HS-5 (cell line): ENCODE measurements around the gene RPS17.
A peak's percentile ranks its signal among the peaks of the same experiment; 100 is the strongest.

ENCODE experiments used
- DNase-seq: peaks from one replicate; pipeline ENCODE4 v3.0.0-alpha.2; 2012; ENCODE audit warnings: low read depth

The RPS17 gene

GRCh38 chr15:82540055-82540983 lies at the start of gene RPS17:
Gene RPS17, minus strand, starts transcription at chr15:82540457. Its CDS starts 29 bp downstream, at chr15:82540428.
- DNase-seq, result peak; percentile 74

- DNase-seq, result no peak
These were observed 47.5 kb upstream of the RPS17 start for GRCh38 chr15:82587805-82588204.

DNA sequence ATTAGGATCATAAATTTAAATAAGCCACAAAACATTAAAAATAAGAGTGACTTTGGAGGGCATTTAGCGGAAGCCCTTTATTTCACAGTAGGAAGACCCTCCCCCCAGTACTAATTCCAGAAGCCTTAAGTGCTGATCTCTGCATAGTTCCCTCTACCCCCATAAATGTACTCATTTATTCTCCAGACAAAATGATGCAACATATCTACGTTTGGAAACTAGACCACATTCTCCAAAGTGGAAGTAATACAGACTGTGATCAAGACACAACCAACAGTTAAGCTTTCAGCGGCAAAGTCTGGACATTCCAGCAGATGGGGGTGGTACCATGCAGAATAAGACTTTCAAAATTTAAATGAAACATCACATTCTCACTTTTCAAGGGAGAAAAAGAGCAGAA lies 44.8 kb upstream of the RPS17 start:
- no peak for DNase-seq

- no peak for DNase-seq
These were observed 40.5 kb upstream of the RPS17 start for GRCh38 chr15:82580713-82581112.

- DNase-seq, result no peak
These were observed 35.1 kb upstream of the RPS17 start for GRCh38 chr15:82575335-82575734.

DNA sequence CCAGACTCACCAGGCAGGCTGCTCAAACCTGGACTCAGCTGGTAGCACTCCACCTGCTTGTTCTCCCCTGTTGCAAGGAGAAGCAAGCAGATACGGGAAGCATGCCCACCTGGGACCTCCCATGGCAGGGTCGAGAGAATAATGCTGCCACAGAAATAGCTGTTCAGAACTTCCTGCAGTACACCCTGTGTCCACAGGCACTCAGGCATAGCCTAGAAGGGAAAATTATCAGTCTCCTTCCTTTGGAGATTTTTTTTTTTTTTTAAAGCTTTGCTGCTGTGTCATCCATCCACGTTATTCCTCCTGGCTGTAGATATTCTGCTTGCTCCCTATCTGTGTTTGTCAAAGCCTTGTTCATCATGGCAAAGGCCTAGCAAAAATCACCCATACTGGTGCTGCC lies 32.7 kb upstream of the RPS17 start:
- DNase-seq, result no peak

- no peak for DNase-seq
These were observed 32.1 kb upstream of the RPS17 start for GRCh38 chr15:82572311-82572710.

DNA sequence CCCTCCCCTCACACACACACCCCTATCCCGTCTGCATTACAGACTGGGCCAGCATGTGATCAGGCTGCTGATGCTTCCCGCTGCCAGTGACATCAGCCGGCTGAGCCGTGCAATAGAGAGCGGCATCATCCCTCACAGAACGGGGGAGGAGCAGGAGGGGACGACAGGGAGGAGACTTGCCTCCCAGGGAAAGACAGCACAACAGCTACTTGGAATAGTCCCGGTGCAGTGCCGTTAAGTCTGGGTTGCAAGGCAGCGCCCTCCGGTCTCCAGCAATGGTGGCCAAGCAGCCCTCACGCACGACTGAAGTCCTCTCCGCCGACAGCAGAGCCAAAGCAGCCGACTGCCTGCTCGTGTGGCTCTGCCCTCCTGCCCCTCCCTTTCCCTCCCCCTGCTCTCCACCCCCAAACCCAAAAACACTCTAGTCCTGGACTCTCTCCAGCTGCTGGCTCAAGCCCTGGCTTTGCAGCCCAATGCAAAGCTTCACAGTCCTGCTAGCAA lies 31.5 kb upstream of the RPS17 start:
- DNase-seq, result peak; percentile 56

DNA sequence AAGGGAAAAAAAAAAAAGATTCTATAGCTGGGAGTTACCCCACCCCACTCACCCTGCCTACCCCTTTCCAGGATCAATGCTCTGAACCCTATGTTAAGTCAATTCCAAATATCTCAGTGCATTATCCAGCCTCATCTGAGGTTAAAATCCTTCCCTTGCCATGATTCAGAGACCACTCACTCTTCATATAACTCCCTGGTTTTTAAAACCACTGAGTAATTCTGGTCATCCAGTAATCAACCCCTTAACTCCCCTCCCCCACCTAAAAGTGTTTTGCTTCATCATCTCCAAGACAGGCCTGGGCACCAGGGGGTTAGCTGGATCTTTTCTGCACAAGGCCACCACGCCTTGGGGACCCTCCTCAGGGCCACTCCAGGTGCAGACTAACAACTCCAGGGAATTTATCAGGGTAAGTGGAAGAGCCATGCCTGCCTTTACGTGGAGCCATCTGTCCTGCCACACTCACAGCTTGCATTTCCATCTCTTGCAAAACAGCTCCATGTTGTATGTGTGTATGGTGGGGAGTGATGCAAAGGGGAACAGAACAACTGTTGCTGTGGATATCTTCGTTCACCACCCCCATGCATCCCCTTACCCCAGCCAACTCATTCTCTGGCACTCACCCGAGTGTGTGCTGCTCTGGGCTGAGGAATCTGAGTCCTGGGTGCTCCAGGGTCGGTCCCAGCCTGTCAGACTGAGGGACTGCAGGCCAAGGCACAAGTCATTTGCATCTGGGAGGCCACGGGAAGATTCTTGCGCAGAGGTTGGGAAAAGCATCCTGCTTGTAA lies 30.7 kb upstream of the RPS17 start:
- no peak for DNase-seq

DNA sequence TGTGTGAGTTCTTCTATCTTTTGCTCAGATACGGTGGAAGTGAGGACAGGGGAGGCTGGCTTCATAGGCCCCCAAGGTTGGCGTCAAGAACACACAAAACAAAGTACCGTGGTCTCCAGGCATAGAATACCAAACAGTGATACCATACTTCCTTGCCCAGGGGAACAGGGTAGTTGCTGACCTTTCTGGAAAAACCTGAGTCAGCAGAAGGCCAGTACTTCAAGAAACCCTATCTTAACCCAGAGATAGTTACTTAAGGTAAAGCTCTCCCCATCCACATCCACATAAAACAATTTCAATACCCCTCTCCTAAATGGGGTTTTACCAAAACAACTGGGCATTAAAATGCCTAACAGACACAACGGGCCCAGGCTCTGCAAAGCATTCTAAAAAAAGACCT lies 29.6 kb upstream of the RPS17 start:
- no peak for DNase-seq

DNA sequence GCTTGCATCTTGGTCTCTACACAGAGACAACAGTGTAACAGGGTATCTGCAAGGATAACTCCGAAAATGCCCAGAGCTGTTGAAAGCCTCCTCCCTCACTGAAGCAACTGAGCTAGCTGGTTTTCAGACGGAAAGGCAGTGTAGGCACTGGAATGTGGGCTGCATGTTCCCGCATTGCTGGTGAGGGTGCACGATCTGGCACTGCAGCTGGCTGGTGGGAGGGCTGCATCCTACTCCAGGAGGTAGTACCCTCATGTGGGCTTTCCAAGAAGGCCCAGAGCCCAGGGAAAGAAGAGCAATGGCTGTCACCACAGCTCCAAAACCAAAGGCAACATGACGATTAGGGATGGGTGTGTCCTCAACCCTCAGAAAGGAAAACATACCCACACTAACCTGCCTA lies 28.7 kb upstream of the RPS17 start:
- no peak for DNase-seq

GRCh38 chr15:82567661-82568060 lies 27.4 kb upstream of the RPS17 start:
- no peak for DNase-seq

- DNase-seq, result no peak
These were observed 26.4 kb upstream of the RPS17 start for GRCh38 chr15:82566690-82567089.

GRCh38 chr15:82558502-82558901 lies 18.2 kb upstream of the RPS17 start:
- no peak for DNase-seq

DNA sequence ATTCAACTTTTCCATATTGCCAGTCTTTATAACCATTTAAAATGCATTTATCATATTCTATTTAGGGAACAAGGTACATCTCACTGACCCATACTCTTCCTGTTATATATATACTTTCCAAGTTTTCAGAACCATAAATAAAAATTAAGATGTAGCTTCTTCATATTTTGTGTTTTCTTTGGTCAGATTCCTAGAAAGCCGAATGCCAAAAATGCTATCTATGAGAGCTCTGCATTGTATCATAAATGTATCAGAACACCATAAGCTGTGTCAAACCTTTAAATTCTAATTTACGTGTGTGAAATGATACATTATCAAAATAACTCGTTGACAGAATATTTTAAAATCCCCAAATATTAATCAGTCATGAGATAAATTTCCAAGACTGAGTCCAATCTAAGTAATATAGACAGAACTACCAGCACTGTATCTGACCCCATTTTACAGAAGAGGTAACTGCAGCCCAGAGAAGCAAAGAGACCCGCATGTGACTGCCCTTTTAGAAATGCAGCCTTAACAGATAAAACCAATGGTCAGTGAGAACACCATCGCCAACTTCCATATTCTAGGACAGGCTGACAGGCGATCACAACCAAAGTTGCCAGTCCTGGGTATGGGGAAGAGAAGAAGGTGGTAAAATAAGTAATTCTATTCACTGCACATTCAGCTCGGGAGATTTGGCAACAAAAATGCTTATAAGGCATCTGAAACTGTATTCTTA lies 16.2 kb upstream of the RPS17 start:
- DNase-seq, result no peak

GRCh38 chr15:82554849-82555248 lies 14.6 kb upstream of the RPS17 start:
- DNase-seq, result no peak

GRCh38 chr15:82554351-82554750 lies 14.1 kb upstream of the RPS17 start:
- no peak for DNase-seq

DNA sequence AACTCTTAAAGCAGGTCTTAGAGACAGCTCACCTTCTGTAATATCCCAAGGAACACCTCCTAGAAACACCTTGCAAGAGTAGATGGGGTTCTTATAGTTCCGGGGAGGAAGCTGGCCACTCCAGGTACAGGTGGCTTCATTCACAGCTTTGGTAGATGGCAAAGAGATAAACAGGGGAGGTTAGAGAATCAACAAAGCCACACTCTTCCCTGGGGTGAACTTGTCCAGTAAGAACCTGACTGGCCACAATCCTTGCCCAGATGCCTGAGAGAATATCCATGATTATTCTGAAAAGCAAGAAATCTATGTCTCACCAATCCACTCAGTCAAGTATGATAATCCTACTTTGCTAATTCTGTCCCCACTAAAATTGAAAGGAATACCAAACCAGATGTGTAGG lies 13.6 kb upstream of the RPS17 start:
- no peak for DNase-seq

DNA sequence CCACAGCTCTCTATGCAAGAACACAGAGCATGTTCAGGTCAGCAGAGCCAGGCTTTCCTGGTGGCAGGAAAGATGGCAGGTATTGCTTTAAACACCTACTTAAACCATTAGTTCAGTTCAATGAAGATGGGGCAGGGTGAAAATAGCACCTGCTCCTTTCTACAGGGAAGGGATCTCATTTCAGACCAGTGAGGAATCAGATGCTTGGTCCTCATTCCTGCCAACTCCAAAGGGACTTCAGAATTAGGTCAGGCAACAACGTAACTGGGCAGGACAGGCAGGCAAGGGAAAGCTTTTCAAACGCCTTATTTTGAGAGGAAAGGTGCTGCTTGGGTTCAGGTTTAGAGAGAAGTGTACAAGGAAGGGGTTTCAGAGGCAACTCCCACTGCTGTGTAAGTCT lies 12.6 kb upstream of the RPS17 start:
- no peak for DNase-seq

- no peak for DNase-seq
These were observed 11.5 kb upstream of the RPS17 start for GRCh38 chr15:82551646-82552247.

DNA sequence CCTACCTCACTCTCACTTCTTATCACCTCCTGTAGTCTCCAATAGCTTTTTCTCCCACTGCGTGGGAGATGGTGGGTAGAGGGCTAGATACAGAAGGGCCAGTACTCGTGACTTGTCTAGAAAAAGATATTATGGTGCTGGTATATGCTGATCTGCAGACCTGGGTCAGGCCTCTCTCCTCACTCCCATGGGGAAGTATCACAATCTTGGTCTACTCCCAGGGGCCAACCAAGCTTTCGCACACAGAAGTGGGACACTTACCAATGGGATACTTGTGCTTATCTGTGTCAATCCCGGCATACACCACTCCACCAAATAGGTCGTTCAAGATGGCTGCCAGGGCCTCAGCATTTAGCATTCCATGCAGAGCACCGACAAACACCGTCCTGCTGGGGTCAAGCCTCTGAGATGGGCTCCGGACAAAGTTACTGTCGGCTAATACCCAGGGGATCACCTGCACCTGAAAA lies 9.0 kb upstream of the RPS17 start:
- DNase-seq, result no peak

- DNase-seq, result no peak
These were observed 8.4 kb upstream of the RPS17 start for GRCh38 chr15:82548700-82549099.
